Peyer's patch (tissue), 4 donors: ENCODE measurements around the gene GCC2. TPM values are rescaled to one million over a fixed set of nuclear protein-coding genes. Genes with fewer than 3 reads are reported as not detected.

Experiments
- DNase-seq, 3 donors: peaks; one replicate each; pipeline ENCODE4 v3.0.0-alpha.2; 2017 to 2019
- H3K27ac ChIP-seq, 4 donors: fragments of 200-600 bp; sonication (generic); one replicate each; pipeline ENCODE4 v1.5.1; 2016 to 2019
- H3K27me3 ChIP-seq, 2 donors: fragments of 200-600 bp; sonication (generic); one replicate each; pipeline ENCODE4 v1.5.1; 2019
- H3K36me3 ChIP-seq, 3 donors: fragments of 200-600 bp; sonication (generic); one replicate each; pipeline ENCODE4 v1.5.1; 2016 to 2019
- H3K4me1 ChIP-seq, 4 donors: fragments of 200-600 bp; sonication (generic); one replicate each; pipeline ENCODE4 v1.5.1; 2016 to 2019
- H3K4me3 ChIP-seq, 4 donors: fragments of 200-600 bp; sonication (generic); 1 replicate in 3 of 4; 2 replicates in 1 of 4; pipeline ENCODE4 v1.5.1; 2016 to 2019; ENCODE audit warnings: mild to moderate bottlenecking in 1 of 4
- H3K9me3 ChIP-seq, 4 donors: fragments of 200-600 bp; sonication (generic); one replicate each; pipeline ENCODE4 v1.5.1; 2016 to 2019; ENCODE audit warnings: mild to moderate bottlenecking in 1 of 4
- POLR2A ChIP-seq, 2 donors: fragments of 450-650 bp; IDR thresholded peaks; one replicate each; pipeline ENCODE4 v1.5.1; 2017; ENCODE audit warnings: antibody characterized with exemption in 2 of 2, mild to moderate bottlenecking in 2 of 2, moderate library complexity in 2 of 2
- total RNA-seq, 4 donors: library from RNA; depleted of rRNA; stranded (reverse); fragments of >200 nt; gene quantifications; one replicate each; pipeline ENCODE4 v1.1.0, GENCODE V29; 2016
- TF ChIP-seq, protein P1 (sequence below), 6 experiments: fragments of 450-650 bp in 4 of 6; fragments of 200-600 bp in 2 of 6; sonication (generic) in 1 of 6; IDR thresholded peaks; one replicate each; pipeline ENCODE4 v1.5.1; 2017 to 2019; ENCODE audit warnings: antibody characterized with exemption in 6 of 6, mild to moderate bottlenecking in 3 of 6, moderate library complexity in 1 of 6

GCC2 gene
- total RNA-seq, 4 donors from 2014 or later, result 64.6 to 164 (median 95.6) TPM

DNA sequence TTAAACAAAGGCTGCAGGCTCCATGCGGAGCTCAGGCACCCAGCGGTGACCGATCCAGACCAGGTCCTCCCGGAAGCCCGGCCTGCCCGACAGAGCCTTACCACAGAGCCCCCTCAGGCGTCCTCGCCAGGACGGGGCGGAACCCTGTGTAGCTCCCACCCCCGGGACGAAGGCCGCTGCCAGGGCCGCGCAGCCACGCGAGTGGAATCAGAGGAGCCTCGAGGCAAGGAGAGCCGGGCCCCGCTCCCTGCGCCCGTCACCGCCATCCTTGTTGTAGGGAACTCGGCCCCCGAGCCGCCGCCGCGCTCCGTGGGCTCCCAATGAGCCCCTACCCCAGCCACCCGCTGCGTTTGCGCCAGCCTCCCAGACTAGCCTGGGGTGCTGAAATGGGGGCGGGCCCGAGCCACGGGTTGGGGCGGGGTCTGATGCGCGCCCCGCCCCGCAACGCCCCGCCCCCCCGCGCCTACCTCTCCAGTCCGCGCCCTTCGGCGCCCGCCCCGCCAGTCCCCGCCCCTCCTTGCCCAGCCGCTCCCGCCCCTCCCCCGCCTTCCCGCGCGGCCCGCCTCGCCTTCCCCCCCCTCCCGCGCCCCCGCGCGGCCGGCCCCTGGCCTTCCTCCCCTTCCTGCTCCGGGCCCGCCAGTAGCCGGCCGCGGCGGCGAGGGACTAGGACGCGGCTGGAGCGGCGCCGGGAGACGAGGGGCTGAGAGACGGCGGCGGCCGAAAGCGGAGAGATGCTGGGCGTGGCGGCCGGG, 85.0 kb downstream of the GCC2 start, which contains the start of gene LIMS1:
Gene LIMS1 (plus strand): TSS at position 639 of the 752 bp plus-strand sequence. CDS start 93 bp downstream, at position 732.
- DNase-seq, result peak; percentile 93 to 96 (median 95)
- no peaks in the 10 kb centered on the region for H3K9me3 ChIP-seq
- peaks cover 0 to 38% (median 0%) of the 10 kb centered on the region in 4 donors for H3K4me1 ChIP-seq
- peak within 1 kb of the TSS; percentile 58 to 94 (median 72) for H3K4me3 ChIP-seq
- TF ChIP-seq, protein P1, sequence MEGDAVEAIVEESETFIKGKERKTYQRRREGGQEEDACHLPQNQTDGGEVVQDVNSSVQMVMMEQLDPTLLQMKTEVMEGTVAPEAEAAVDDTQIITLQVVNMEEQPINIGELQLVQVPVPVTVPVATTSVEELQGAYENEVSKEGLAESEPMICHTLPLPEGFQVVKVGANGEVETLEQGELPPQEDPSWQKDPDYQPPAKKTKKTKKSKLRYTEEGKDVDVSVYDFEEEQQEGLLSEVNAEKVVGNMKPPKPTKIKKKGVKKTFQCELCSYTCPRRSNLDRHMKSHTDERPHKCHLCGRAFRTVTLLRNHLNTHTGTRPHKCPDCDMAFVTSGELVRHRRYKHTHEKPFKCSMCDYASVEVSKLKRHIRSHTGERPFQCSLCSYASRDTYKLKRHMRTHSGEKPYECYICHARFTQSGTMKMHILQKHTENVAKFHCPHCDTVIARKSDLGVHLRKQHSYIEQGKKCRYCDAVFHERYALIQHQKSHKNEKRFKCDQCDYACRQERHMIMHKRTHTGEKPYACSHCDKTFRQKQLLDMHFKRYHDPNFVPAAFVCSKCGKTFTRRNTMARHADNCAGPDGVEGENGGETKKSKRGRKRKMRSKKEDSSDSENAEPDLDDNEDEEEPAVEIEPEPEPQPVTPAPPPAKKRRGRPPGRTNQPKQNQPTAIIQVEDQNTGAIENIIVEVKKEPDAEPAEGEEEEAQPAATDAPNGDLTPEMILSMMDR (IDR thresholded peaks at IDR 0.05), result peak in 2 of 6 experiments; percentile 3 to 22
- TF ChIP-seq POLR2A (IDR thresholded peaks at IDR 0.05), result peak; percentile 7 to 63
- H3K27ac ChIP-seq, result peak within 1 kb of the TSS; percentile 86 to 96 (median 91)
- H3K36me3 ChIP-seq, result no peaks in the 10 kb centered on the region
- no peaks in the 10 kb centered on the region for H3K27me3 ChIP-seq

DNA sequence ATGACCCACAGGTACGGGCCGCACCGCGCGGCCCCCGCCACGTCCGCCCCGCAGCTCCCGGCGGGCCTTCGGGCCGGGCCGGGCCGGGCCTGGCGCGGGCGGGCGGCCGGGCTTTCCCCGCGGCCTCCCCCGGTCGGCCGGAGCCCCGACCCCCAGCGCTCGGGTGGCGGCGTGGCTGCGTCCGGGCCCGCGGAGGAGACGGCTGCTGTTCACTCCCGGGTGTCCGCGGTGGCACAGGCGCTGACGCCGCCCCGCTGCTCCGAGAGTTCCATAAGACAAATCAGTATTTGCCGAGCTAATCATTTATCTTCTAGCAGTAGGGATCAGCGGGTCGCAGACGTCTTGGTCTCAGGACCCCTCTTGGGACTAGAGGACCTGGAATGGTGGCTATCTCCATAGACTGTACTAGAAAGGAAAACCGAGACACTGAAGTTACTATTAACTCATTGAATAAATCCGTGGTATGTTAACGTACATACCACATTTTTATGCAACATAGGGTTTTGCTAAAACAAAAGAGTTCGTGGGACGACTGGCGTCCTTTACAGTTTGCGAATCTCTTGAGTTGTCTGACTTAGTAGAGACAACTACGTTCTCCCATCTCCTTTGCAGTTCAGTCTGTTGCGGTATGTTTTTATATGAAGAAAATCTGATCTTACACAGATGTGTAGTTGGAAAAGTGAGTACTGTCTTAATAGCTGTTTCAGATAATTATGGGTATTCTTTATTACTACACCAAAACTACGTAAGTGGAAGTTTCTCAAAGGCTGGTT, 85.8 kb downstream of the GCC2 start:
- H3K9me3 ChIP-seq, result no peaks in the 10 kb centered on the region
- H3K4me3 ChIP-seq, result peak overlapping the region; percentile 58 to 94 (median 72)
- H3K36me3 ChIP-seq, result no peaks in the 10 kb centered on the region
- H3K4me1 ChIP-seq, result peaks cover 0 to 38% (median 0%) of the 10 kb centered on the region in 4 donors
- peak overlapping the region; percentile 86 to 96 (median 91) for H3K27ac ChIP-seq
- H3K27me3 ChIP-seq, result no peaks in the 10 kb centered on the region
- TF ChIP-seq, protein P1 (IDR thresholded peaks at IDR 0.05), result no peak
- peak in 1 of 2 donors; percentile 56 for TF ChIP-seq POLR2A (IDR thresholded peaks at IDR 0.05)
- peak; percentile 42 to 75 (median 70) for DNase-seq

DNA sequence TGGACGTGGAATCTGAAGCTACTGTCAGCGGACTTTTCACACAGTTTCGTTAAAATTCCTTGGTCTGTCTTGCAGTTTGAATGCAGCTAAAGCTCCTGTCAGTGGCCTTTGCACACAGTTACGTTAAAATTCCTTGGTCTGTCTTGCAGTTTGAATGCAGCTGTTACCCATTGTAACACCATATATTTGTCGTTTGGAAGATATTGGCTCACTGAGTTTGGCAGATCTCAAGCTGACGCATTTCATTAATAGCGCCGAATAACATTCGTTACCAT, 86.3 kb downstream of the GCC2 start:
- TF ChIP-seq, protein P1 (IDR thresholded peaks at IDR 0.05), result no peak
- TF ChIP-seq POLR2A (IDR thresholded peaks at IDR 0.05), result no peak
- H3K27ac ChIP-seq, result peak overlapping the region in 3 of 4 donors; percentile 86 to 96 (median 92)
- H3K27me3 ChIP-seq, result no peaks in the 10 kb centered on the region
- H3K4me1 ChIP-seq, result peaks cover 0 to 38% (median 0%) of the 10 kb centered on the region in 4 donors
- DNase-seq, result no peak
- H3K4me3 ChIP-seq, result peak overlapping the region; percentile 58 to 94 (median 72)
- H3K9me3 ChIP-seq, result no peaks in the 10 kb centered on the region
- no peaks in the 10 kb centered on the region for H3K36me3 ChIP-seq

DNA sequence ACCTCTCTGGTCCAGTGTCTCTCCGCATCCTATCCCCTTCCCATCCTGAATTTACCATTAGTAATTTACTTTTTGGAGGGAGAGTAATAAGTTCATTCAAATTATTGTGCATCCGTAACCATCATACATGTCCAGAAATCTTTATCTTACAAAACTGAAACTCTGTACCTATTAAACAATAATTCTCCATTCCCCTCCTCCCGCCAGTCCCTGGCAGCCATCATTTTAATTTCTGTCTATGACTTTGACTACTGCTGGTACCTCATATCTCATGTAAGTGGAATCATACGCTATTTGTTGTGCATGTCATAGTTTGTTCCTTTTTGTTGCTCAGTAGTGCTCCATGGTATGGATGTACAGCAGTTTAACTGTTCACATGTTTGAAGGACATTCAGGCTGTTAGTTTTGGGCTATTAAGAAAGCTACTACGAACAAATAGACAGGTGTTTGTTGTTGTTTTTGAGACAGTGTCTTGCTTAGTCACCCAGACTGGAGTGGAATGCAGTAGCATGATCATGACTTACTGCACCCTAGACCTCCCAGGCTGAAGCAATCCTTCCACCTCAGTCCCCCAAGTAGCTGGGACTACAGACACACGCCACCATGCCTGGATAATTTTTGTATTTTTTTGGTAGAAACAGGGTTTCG, 87.3 kb downstream of the GCC2 start:
- DNase-seq, result no peak
- no peaks in the 10 kb centered on the region for H3K27me3 ChIP-seq
- H3K4me1 ChIP-seq, result peaks cover 0 to 43% (median 0%) of the 10 kb centered on the region in 4 donors
- TF ChIP-seq, protein P1 (IDR thresholded peaks at IDR 0.05), result no peak
- TF ChIP-seq POLR2A (IDR thresholded peaks at IDR 0.05), result no peak
- H3K27ac ChIP-seq, result no peak overlapping the region
- H3K4me3 ChIP-seq, result peak overlapping the region in 1 of 4 donors; percentile 61
- no peaks in the 10 kb centered on the region for H3K9me3 ChIP-seq
- no peaks in the 10 kb centered on the region for H3K36me3 ChIP-seq

DNA sequence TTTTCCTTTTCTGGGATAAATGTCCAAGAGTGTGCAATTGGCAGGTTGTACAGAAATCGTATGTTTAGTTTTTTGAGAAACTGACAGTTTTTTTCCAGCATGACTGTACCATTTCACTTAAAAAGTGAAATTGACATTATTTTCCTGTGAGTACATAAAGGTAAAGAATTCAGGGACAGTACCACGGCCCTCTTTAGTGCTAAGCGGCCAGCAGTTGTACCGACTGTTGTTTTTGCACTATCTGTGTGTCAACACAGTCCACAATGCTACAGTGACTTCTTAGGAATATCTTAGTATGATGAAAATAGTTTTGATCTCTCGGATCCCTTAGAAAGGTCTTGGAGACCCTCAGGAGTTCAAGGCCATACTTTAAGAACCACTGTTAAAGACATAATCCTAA, 87.9 kb downstream of the GCC2 start:
- DNase-seq, result no peak
- peaks cover 0 to 50% (median 0%) of the 10 kb centered on the region in 4 donors for H3K4me1 ChIP-seq
- no peaks in the 10 kb centered on the region for H3K27me3 ChIP-seq
- TF ChIP-seq, protein P1 (IDR thresholded peaks at IDR 0.05), result no peak
- TF ChIP-seq POLR2A (IDR thresholded peaks at IDR 0.05), result no peak
- no peak overlapping the region for H3K27ac ChIP-seq
- H3K36me3 ChIP-seq, result no peaks in the 10 kb centered on the region
- no peaks in the 10 kb centered on the region for H3K9me3 ChIP-seq
- H3K4me3 ChIP-seq, result no peak overlapping the region
